ENCODE measurements around the gene GPD1L.
A peak's percentile ranks its signal among the peaks of the same experiment; 100 is the strongest.
"Not testable (repeated sequence)": the region's sequence is repeated elsewhere in the genome, so short reads cannot be mapped to it uniquely, and the experiment has no call there.

Gene GPD1L

GRCh38 chr3:32106132-32106928 is at the start of gene GPD1L:
TSS of gene GPD1L (plus strand) at chr3:32106620. CDS start at chr3:32106712, 92 bp downstream.
- peak; percentile 94 for DNase-seq

- not testable (repeated sequence) for DNase-seq
Observed at GRCh38 chr3:32058465-32058864, 48.0 kb upstream of the GPD1L start.

- no peak for DNase-seq
Observed at GRCh38 chr3:32062950-32063582, 43.4 kb upstream of the GPD1L start.

- DNase-seq: no peak
Observed at GRCh38 chr3:32066686-32067085, 39.7 kb upstream of the GPD1L start.

- DNase-seq: not testable (repeated sequence)
Observed at GRCh38 chr3:32074194-32074593, 32.2 kb upstream of the GPD1L start.

- no peak for DNase-seq
Observed at GRCh38 chr3:32076566-32076965, 29.9 kb upstream of the GPD1L start.

GRCh38 chr3:32077260-32078084 is 28.9 kb upstream of the GPD1L start:
- DNase-seq: no peak

- DNase-seq: no peak
Observed at GRCh38 chr3:32078085-32078634, 28.3 kb upstream of the GPD1L start.

GRCh38 chr3:32078864-32079263 is 27.6 kb upstream of the GPD1L start:
- no peak for DNase-seq

- DNase-seq: no peak
Observed at GRCh38 chr3:32082721-32083120, 23.7 kb upstream of the GPD1L start.

GRCh38 chr3:32083702-32084270 is 22.6 kb upstream of the GPD1L start:
- DNase-seq: no peak

- no peak for DNase-seq
Observed at GRCh38 chr3:32084870-32085269, 21.6 kb upstream of the GPD1L start.

- DNase-seq: no peak
Observed at GRCh38 chr3:32086464-32086863, 20.0 kb upstream of the GPD1L start.

- DNase-seq: no peak
Observed at GRCh38 chr3:32089476-32089875, 16.9 kb upstream of the GPD1L start.

- DNase-seq: no peak
Observed at GRCh38 chr3:32093204-32093603, 13.2 kb upstream of the GPD1L start.

- no peak for DNase-seq
Observed at GRCh38 chr3:32095431-32095830, 11.0 kb upstream of the GPD1L start.

- DNase-seq: no peak
Observed at GRCh38 chr3:32097768-32098167, 8.7 kb upstream of the GPD1L start.

GRCh38 chr3:32098528-32098927 is 7.9 kb upstream of the GPD1L start:
- no peak for DNase-seq

- DNase-seq: no peak
Observed at GRCh38 chr3:32100465-32100864, 6.0 kb upstream of the GPD1L start.

- DNase-seq: no peak
Observed at GRCh38 chr3:32102289-32102688, 4.1 kb upstream of the GPD1L start.

- DNase-seq: no peak
Observed at GRCh38 chr3:32104492-32104891, 1.9 kb upstream of the GPD1L start.

- peak; percentile 23 for DNase-seq
Observed at GRCh38 chr3:32105291-32106131, 909 bp upstream of the GPD1L start.

All from stimulated activated CD4-positive, alpha-beta T cell treated with anti-CD3 and anti-CD28 coated beads, Interleukin-1b, Interleukin-23, amount 100 ng/mL, for 48 hours (primary cell).